Renal cortical epithelial cell (primary cell): ENCODE measurements around the gene SCGB1A1. TPM values are rescaled to one million over a fixed set of nuclear protein-coding genes. Genes with fewer than 3 reads are reported as not detected.
"Not testable (repeated sequence)": the region's sequence is repeated elsewhere in the genome, so short reads cannot be mapped to it uniquely, and the experiment has no call there.

Source experiments
- DNase-seq: peaks from one replicate; pipeline ENCODE4 v3.0.0-alpha.2; 2011; ENCODE audit warnings: low read depth
- total RNA-seq: library from RNA; depleted of rRNA; stranded (reverse); fragments of >200 nt; gene quantifications from 2 replicates; pipeline ENCODE4 v1.2.3, GENCODE V29; 2014

The SCGB1A1 gene
- not detected in 2 replicates for total RNA-seq

- no peak for DNase-seq
Observed at GRCh38 chr11:62418733-62419132, at the start of gene SCGB1A1. Gene SCGB1A1, plus strand, starts transcription at chr11:62419033. Its CDS starts 63 bp downstream, at chr11:62419096.

GRCh38 chr11:62370743-62371440, 47.9 kb upstream of the SCGB1A1 start:
- no peak for DNase-seq

- DNase-seq, result no peak
Observed at GRCh38 chr11:62372871-62373270, 46.0 kb upstream of the SCGB1A1 start.

GRCh38 chr11:62373464-62374119, 45.2 kb upstream of the SCGB1A1 start:
- DNase-seq, result no peak

DNA sequence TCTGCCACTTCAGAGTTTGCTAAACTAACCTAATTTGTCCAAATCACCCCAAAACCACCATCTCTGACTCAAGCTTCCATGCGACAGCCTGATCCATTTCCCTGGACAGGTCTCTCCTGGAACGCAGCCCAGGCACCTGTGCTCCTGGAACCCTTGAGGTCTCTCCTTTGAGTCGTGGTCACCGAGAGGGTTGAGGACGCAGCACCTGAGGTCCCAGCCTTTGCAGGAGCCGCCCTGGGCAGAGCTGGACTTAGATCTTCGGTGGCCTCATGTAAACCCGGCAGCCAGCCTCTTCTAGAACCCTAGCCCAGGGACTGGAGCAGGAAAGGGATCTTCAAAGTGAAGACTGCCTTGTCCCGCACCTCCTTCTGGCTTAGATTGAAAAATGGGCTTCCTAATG, 44.0 kb upstream of the SCGB1A1 start:
- DNase-seq, result no peak

GRCh38 chr11:62378459-62379063, 40.3 kb upstream of the SCGB1A1 start:
- peak; percentile 52 for DNase-seq

GRCh38 chr11:62379586-62379985, 39.2 kb upstream of the SCGB1A1 start:
- not testable (repeated sequence) for DNase-seq

DNA sequence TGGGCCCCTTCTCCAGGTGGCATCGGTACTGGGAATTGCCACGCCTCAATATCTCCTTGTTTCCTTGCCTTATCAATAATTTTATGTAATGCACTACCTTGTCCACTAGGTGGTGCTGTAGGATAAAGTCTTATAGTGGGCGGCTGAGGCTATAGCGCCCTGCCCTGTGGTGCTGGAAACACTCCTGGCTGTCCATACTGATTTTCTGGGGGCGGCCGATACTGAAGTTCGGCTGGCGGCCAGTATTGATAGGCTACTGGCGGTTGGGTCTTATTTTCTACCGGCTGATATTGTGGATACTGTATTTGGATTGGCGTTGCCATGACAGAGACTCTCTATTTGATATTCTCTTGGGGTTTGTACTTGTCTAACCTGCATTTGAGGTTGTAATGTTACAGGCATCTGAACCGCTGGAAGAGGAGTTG, 38.0 kb upstream of the SCGB1A1 start:
- DNase-seq, result peak; percentile 46

GRCh38 chr11:62383822-62384221, 35.0 kb upstream of the SCGB1A1 start:
- peak; percentile 16 for DNase-seq

GRCh38 chr11:62386083-62386482, 32.8 kb upstream of the SCGB1A1 start:
- DNase-seq, result not testable (repeated sequence)

DNA sequence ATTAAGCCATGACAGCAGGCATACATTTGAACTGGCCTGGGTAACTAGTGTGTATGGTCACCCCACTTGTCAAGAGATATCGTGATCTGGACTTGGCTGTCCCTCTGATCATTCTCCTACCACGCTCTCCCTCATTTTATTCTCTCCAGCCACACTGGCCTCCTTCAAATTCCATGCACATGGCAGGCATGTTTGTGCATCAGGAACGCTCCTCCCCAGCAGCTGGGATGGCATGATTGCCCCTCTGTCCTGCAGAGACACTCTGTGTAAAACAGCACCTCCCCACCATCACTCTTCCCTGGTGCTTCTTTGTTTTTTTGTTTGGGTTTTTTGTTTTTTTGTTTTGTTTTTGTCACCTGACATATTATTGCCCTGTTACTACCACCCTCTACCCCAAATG, 31.5 kb upstream of the SCGB1A1 start:
- DNase-seq, result no peak

DNA sequence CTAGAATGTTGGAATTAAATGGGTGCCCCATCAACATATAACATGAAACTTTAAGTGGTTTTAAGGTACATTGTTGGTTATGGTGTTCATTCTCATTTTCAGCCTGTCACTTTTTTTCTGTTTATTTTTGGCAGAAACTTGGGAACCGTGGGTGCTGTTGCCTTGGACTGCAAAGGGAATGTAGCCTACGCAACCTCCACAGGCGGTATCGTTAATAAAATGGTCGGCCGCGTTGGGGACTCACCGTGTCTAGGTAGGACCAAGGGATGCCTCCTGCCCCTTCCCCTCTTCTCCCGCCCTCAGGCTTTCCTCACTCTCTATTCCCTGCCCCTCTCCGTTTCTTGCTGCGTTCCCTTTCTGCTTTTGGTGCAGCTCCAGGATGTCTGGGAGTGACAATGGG, 29.8 kb upstream of the SCGB1A1 start:
- no peak for DNase-seq

- no peak for DNase-seq
Observed at GRCh38 chr11:62390237-62390636, 28.6 kb upstream of the SCGB1A1 start.

GRCh38 chr11:62390722-62391121, 28.1 kb upstream of the SCGB1A1 start:
- DNase-seq, result no peak

- DNase-seq, result no peak
Observed at GRCh38 chr11:62391642-62392425, 27.0 kb upstream of the SCGB1A1 start.

DNA sequence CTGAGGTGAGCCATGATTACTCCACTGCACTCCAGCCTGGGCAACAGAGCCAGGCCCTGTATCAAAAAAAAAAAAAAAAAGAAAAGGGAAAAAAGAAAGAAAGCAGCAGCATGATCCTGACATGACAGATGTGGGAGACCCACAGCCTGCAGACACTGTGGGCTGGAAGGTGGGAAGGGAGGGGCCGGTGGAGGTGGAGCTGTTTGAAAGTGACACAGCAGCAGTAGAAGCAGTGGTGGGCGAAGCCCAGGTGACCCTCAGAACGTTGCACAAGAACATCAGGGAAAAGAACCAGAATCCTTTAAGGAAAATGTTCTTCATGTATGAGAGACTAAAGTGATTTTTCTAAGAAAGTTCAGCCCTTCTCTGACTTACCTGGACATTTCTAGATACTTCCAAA, 26.3 kb upstream of the SCGB1A1 start:
- no peak for DNase-seq

DNA sequence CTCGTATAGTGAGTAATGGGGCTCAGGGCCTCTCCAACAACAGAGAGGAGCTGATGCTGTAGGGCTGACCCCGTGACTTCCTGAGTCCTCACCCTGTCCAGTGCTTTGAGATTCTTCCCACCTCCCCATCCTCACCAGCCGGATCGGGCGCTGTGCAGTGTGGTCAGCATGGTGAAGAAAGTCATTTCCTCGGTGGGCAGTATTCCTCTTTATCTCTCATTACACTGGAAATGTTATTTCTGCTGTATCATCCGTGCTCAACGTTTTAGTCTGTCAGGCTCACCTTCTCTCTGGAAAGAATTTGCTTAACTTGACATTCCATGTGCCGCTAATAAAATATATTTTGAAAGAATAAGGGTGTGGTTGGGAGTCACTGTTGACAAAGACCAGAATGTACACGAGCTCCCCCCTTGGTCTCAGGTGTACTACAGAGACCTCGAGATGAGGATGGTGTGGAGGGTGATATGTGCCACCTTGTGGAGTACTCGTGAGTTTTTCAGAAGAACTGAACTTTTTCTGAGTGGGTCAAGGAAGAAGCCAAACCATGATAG, 25.7 kb upstream of the SCGB1A1 start:
- DNase-seq, result peak; percentile 33

DNA sequence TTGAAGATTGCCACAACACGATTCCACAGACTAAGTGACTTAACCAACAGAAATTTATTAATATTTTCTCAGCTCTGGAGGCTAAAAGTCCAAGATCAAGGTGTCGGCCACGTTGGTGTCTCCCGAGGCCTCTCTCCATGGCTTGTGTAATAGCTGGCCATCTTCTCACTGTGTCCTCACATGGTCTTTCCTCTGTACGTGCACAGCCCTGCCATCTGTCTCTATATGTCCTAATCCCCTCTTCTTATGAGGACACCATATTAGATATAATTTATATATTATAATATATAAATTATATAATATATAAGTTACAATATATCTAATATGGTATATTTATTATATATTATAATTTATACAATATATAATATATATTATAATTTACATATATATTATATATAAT, 25.1 kb upstream of the SCGB1A1 start:
- no peak for DNase-seq

GRCh38 chr11:62394825-62395538, 23.9 kb upstream of the SCGB1A1 start:
- peak; percentile 74 for DNase-seq

DNA sequence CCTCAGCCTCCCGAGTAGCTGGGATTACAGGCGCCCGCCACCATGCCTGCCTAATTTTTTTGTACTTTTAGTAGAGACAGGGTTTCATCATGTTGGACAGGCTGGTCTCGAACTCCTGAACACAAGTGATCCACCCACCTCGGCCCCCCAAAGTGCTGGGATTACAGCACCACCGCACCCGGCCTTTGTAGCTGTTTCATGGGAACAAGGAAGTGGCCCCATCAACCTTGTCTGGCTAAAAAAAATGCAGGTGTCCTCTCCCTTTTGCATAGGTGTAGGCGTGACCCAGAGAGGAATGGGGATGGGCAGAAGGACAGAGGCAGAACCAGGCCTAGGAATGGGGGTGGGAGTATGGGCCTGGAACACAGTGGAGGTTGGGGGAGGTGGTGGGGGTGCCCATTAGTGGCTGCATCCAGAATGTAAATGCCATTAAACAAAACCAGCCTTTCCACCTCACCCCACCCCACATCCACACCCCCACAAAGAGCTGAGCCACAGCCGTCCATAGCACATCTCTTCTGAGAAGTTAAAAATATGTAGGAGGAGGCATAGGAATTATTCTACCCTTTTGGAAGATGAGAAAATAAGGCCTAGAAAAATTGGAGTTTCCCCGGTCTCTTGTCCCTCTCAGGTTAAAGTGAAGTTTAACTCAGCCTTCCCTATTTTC, 22.8 kb upstream of the SCGB1A1 start:
- DNase-seq, result no peak
